Neuronal stem cell (in vitro differentiated cells): ENCODE measurements around the gene GRM2.

Source experiments
- DNase-seq: peaks from one replicate; pipeline ENCODE4 v3.0.0-alpha.2; 2013; ENCODE audit warnings: low spot score
- H2AFZ ChIP-seq: one replicate; pipeline ENCODE4 v1.6.1; 2013; ENCODE audit warnings: mild to moderate bottlenecking, low read length, inconsistent platforms
- H2AK5ac ChIP-seq: 2 replicates; pipeline ENCODE4 v1.6.1; 2013; ENCODE audit warnings: low read depth, mild to moderate bottlenecking, inconsistent platforms, low read length, moderate library complexity, mixed read lengths
- H2BK120ac ChIP-seq: 2 replicates; pipeline ENCODE4 v1.6.1; 2013; ENCODE audit warnings: low read depth, mild to moderate bottlenecking, inconsistent platforms, low read length, moderate library complexity, mixed read lengths
- H2BK12ac ChIP-seq: one replicate; pipeline ENCODE4 v1.6.1; 2013; ENCODE audit warnings: low read length, inconsistent platforms
- H2BK15ac ChIP-seq: 2 replicates; pipeline ENCODE4 v1.6.1; 2013; ENCODE audit warnings: mild to moderate bottlenecking, low read length, inconsistent platforms, mixed read lengths
- H2BK5ac ChIP-seq: one replicate; pipeline ENCODE4 v1.6.1; 2013; ENCODE audit warnings: inconsistent platforms, mild to moderate bottlenecking, low read length, moderate library complexity
- H3K14ac ChIP-seq: one replicate; pipeline ENCODE4 v1.6.1; 2013; ENCODE audit warnings: low read length, inconsistent platforms
- H3K18ac ChIP-seq: 2 replicates; pipeline ENCODE4 v1.6.1; 2013; ENCODE audit warnings: low read length, inconsistent platforms
- H3K23ac ChIP-seq: 2 replicates; pipeline ENCODE4 v1.6.1; 2013; ENCODE audit warnings: low read depth, mild to moderate bottlenecking, mixed read lengths, low read length, inconsistent platforms; ENCODE audit not compliant: poor library complexity
- H3K27ac ChIP-seq: replicated peaks from 3 replicates; pipeline ENCODE4 v1.5.1; 2013; ENCODE audit warnings: low read length, inconsistent platforms
- H3K27me3 ChIP-seq, 3 experiments: 2 replicates each; pipeline ENCODE4 v1.6.1; 2013; ENCODE audit warnings: low read length in 3 of 3, mild to moderate bottlenecking in 2 of 3, inconsistent platforms in 1 of 3, low read depth in 1 of 3, mixed read lengths in 1 of 3, moderate library complexity in 1 of 3; ENCODE audit not compliant: control insufficient read depth in 3 of 3, insufficient read depth in 3 of 3
- H3K36me3 ChIP-seq, 2 donors: replicated peaks in 1 of 2; 2 replicates each; pipeline ENCODE4 v1.6.1; 2013; ENCODE audit warnings: low read length in 2 of 2; ENCODE audit not compliant: control insufficient read depth in 2 of 2, insufficient read depth in 2 of 2
- H3K4ac ChIP-seq: 2 replicates; pipeline ENCODE4 v1.6.1; 2013; ENCODE audit warnings: inconsistent platforms, mild to moderate bottlenecking, low read length, moderate library complexity
- H3K4me1 ChIP-seq, 2 donors: 1 replicate in 1 of 2; 2 replicates in 1 of 2; pipeline ENCODE4 v1.6.1; 2013; ENCODE audit warnings: low read length in 2 of 2, low read depth in 1 of 2; ENCODE audit not compliant: control insufficient read depth in 2 of 2, insufficient read depth in 1 of 2
- H3K4me2 ChIP-seq: one replicate; pipeline ENCODE4 v1.6.1; 2013; ENCODE audit warnings: mild to moderate bottlenecking, low read length, inconsistent platforms; ENCODE audit not compliant: insufficient read depth, poor library complexity, severe bottlenecking
- H3K4me3 ChIP-seq, 2 donors: 2 replicates each; pipeline ENCODE4 v1.5.1; 2013; ENCODE audit warnings: low read length in 2 of 2, mild to moderate bottlenecking in 2 of 2, inconsistent platforms in 1 of 2, moderate library complexity in 1 of 2
- H3K79me1 ChIP-seq: one replicate; pipeline ENCODE4 v1.6.1; 2013; ENCODE audit warnings: low read depth, mild to moderate bottlenecking, inconsistent platforms, low read length, moderate library complexity
- H3K9ac ChIP-seq: one replicate; pipeline ENCODE4 v1.6.1; 2013; ENCODE audit warnings: mild to moderate bottlenecking, low read depth, low read length, inconsistent platforms; ENCODE audit not compliant: poor library complexity
- H3K9me3 ChIP-seq, 2 donors: replicated peaks in 1 of 2; 2 replicates each; pipeline versions ENCODE3 to v1.6.1; 2013; ENCODE audit warnings: low read length in 2 of 2, mild to moderate bottlenecking in 2 of 2, inconsistent platforms in 1 of 2, low read depth in 1 of 2, mixed read lengths in 1 of 2, moderate library complexity in 1 of 2; ENCODE audit not compliant: control insufficient read depth in 2 of 2, insufficient read depth in 1 of 2
- H4K8ac ChIP-seq: one replicate; pipeline ENCODE4 v1.6.1; 2013; ENCODE audit warnings: low read depth, mild to moderate bottlenecking, inconsistent platforms, low read length, moderate library complexity
- H4K91ac ChIP-seq: one replicate; pipeline ENCODE4 v1.6.1; 2013; ENCODE audit warnings: low read length, low read depth, mild to moderate bottlenecking, inconsistent platforms; ENCODE audit not compliant: poor library complexity
- whole genome bisulfite sequencing, 2 donors: extraction: QIAGEN DNeasy Blood & Tissue Kit; methylation state at CpG; one replicate each; pipeline ENCODE4 v1.1.7; 2013; ENCODE audit warnings: missing lambda C conversion rate in 2 of 2, mixed read lengths in 1 of 2; ENCODE audit not compliant: insufficient read length in 2 of 2, insufficient replicate concordance in 1 of 2; ENCODE audit errors: extremely low coverage in 2 of 2; 5-methylcytosine and 5-hydroxymethylcytosine counted together

Gene GRM2

DNA sequence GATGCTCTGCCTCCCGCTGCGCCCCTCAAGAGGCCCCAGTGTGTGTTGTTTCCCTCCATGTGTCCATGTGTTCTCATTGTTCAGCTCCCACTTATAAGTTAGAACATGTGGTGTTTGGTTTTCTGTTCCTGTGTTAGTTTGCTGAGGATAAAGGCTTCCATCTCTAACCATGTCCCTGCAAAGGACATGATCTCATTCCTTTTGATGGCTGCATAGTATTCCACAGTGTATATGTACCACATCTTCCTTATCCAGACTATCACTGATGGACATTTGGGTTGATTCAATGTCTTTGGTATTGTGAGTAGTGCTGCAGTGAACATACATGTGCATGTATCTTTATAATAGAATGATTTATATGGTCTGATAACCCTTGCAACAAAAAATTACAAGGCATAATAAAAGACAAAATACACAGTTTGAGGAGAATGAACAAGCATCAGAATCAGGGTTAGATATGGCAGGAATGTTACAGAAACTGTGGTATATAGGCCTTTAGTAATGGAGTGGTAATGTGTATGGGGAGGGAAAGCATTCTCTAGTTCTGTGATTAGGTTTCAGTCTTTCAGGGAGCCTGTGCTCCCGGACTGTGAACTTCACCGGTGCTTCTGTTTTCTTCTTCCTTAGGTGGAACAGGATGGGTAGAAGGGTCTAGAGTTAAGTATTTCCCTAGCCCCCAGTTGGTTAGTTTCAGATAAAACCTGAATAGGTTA is 27.1 kb downstream of the GRM2 start:
- no peak overlapping the region for H3K4me2 ChIP-seq
- no peak overlapping the region for H3K18ac ChIP-seq
- no peaks in the 10 kb centered on the region for H3K9me3 ChIP-seq
- H3K79me1 ChIP-seq: no peaks in the 10 kb centered on the region
- WGBS, 2 donors: no CpG with 5 or more reads among the region's 4 CpGs
- H2AK5ac ChIP-seq: no peak overlapping the region
- H3K9ac ChIP-seq: no peak overlapping the region
- no peak overlapping the region for H4K91ac ChIP-seq
- H2AFZ ChIP-seq: no peak overlapping the region
- DNase-seq: no peak
- H2BK5ac ChIP-seq: no peak overlapping the region
- H2BK12ac ChIP-seq: no peak overlapping the region
- peaks cover 0 to 4% of the 10 kb centered on the region in 2 donors for H3K4me1 ChIP-seq
- no peak overlapping the region for H2BK15ac ChIP-seq
- no peak overlapping the region for H3K27ac ChIP-seq
- H3K14ac ChIP-seq: no peak overlapping the region
- peaks cover 0 to 11% (median 0%) of the 10 kb centered on the region in 3 experiments for H3K27me3 ChIP-seq
- no peak overlapping the region for H3K4ac ChIP-seq
- H3K23ac ChIP-seq: no peak overlapping the region
- no peak overlapping the region for H4K8ac ChIP-seq
- H2BK120ac ChIP-seq: no peak overlapping the region
- no peak overlapping the region for H3K4me3 ChIP-seq
- H3K36me3 ChIP-seq: no peaks in the 10 kb centered on the region

DNA sequence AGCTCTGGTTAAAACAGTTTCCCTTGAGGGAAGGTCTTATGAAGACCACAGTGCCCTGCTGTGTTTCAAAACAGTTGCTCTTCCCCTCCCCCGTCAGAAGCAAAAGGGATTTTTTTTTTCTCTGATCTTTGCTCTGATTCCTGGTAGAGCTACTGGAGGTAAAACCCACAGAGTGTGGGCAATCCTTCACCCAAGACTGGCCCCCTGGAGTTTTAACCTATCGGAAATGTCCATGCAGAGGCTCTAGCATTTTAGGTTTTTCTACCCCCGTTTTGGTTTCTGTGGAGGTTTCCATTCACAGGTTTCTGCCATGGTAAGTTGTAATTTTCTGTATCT is 27.7 kb downstream of the GRM2 start:
- no peak overlapping the region for H3K9ac ChIP-seq
- H4K8ac ChIP-seq: no peak overlapping the region
- H2AK5ac ChIP-seq: no peak overlapping the region
- no peak overlapping the region for H3K4ac ChIP-seq
- H2BK15ac ChIP-seq: no peak overlapping the region
- H3K23ac ChIP-seq: no peak overlapping the region
- WGBS, 2 donors: no CpG with 5 or more reads among the region's 3 CpGs
- H2BK5ac ChIP-seq: no peak overlapping the region
- H3K79me1 ChIP-seq: no peaks in the 10 kb centered on the region
- H2AFZ ChIP-seq: peak overlapping the region; percentile 21
- H3K27me3 ChIP-seq: peaks cover 0 to 16% (median 0%) of the 10 kb centered on the region in 3 experiments
- H3K14ac ChIP-seq: no peak overlapping the region
- H4K91ac ChIP-seq: no peak overlapping the region
- no peak overlapping the region for H2BK12ac ChIP-seq
- H2BK120ac ChIP-seq: no peak overlapping the region
- H3K9me3 ChIP-seq: no peaks in the 10 kb centered on the region
- DNase-seq: no peak
- H3K27ac ChIP-seq: no peak overlapping the region
- H3K36me3 ChIP-seq: no peaks in the 10 kb centered on the region
- peaks cover 0 to 4% of the 10 kb centered on the region in 2 donors for H3K4me1 ChIP-seq
- no peak overlapping the region for H3K18ac ChIP-seq
- no peak overlapping the region for H3K4me2 ChIP-seq
- no peak overlapping the region for H3K4me3 ChIP-seq

DNA sequence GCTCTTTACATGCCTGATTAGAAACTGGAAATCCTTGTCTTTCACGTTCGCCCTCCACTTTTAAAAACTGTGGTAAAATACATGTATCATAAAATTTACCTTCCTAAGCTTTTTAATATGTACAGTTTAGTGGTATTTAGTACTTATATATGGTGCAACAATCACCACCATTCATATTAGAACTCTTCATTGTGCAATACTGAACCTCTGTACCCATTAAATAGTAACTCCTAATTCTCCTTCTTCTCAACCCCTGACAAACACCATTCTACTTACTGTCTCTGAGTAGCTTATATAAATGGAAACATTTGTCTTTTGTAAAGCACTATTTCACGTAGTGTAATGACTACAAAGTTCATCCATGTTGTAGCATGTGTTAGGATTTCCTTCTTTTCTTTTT is 28.2 kb downstream of the GRM2 start:
- H2AK5ac ChIP-seq: no peak overlapping the region
- H4K91ac ChIP-seq: no peak overlapping the region
- no peak overlapping the region for H3K14ac ChIP-seq
- H3K36me3 ChIP-seq: no peaks in the 10 kb centered on the region
- peaks cover 0 to 4% of the 10 kb centered on the region in 2 donors for H3K4me1 ChIP-seq
- no peak overlapping the region for H2BK15ac ChIP-seq
- no peaks in the 10 kb centered on the region for H3K79me1 ChIP-seq
- no peak overlapping the region for H3K4ac ChIP-seq
- H3K4me2 ChIP-seq: no peak overlapping the region
- no peak overlapping the region for H2BK12ac ChIP-seq
- H3K18ac ChIP-seq: no peak overlapping the region
- no CpG with 5 or more reads among the region's 3 CpGs for WGBS, 2 donors
- H2AFZ ChIP-seq: no peak overlapping the region
- no peak overlapping the region for H3K23ac ChIP-seq
- H3K27me3 ChIP-seq: peaks cover 0 to 20% (median 0%) of the 10 kb centered on the region in 3 experiments
- DNase-seq: no peak
- no peak overlapping the region for H2BK120ac ChIP-seq
- no peaks in the 10 kb centered on the region for H3K9me3 ChIP-seq
- no peak overlapping the region for H3K27ac ChIP-seq
- H3K9ac ChIP-seq: no peak overlapping the region
- H4K8ac ChIP-seq: no peak overlapping the region
- no peak overlapping the region for H3K4me3 ChIP-seq
- H2BK5ac ChIP-seq: no peak overlapping the region

DNA sequence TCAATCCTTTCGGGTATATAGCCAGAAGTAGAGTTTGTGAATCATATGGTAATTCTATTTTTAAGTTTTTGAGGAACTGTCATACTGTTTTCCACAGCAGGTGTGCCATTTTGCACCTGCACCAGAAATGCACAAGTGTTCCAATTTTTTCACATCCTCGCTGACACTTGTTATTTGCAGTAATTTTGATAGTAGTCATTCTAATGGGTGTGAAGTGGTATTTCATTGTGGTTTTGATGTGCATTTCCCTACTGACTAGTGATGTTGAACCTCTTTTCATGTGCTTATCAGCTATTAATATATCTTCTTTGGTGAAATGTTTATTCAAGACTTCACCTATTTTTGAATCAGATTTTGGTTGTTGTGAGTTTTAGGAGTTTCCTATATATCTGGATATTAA is 29.1 kb downstream of the GRM2 start:
- Histone ChIP-seq H2AFZ (no peak overlapping the region), H3K4ac (no peak overlapping the region), H2AK5ac (no peak overlapping the region), H2BK12ac (no peak overlapping the region), H2BK120ac (no peak overlapping the region), H3K14ac (no peak overlapping the region), H3K27me3 (peaks cover 0 to 26% (median 0%) of the 10 kb centered on the region in 3 experiments), H3K23ac (no peak overlapping the region), H3K4me3 (no peak overlapping the region), H3K79me1 (no peaks in the 10 kb centered on the region), H3K4me2 (no peak overlapping the region), H2BK15ac (no peak overlapping the region), H4K8ac (no peak overlapping the region), H3K18ac (no peak overlapping the region), H3K36me3 (no peaks in the 10 kb centered on the region), H2BK5ac (no peak overlapping the region), H4K91ac (no peak overlapping the region), H3K9me3 (no peaks in the 10 kb centered on the region), H3K4me1 (peaks cover 0 to 4% of the 10 kb centered on the region in 2 donors), H3K9ac (no peak overlapping the region), H3K27ac (no peak overlapping the region)
- WGBS, 2 donors: no CpG with 5 or more reads among the region's 2 CpGs
- DNase-seq: no peak
